Right atrium auricular region (tissue), 2 donors: ENCODE measurements around the gene PHKA2. TPM values are rescaled to one million over a fixed set of nuclear protein-coding genes. Genes with fewer than 3 reads are reported as not detected.

ENCODE experiments used
- DNase-seq: peaks from one replicate; pipeline ENCODE4 v3.0.0-alpha.2; 2019; ENCODE audit warnings: low spot score
- H3K27ac ChIP-seq, 2 donors: fragments of 200-600 bp; sonication (generic); 1 replicate in 1 of 2; 2 replicates in 1 of 2; pipeline ENCODE4 v1.5.1; 2016 to 2019
- H3K27me3 ChIP-seq, 2 donors: fragments of 200-600 bp; sonication (generic); one replicate each; pipeline versions ENCODE4 v1.5.1 to v1.6.0; 2017 to 2019
- H3K36me3 ChIP-seq: fragments of 200-600 bp; sonication (generic); one replicate; pipeline ENCODE4 v1.5.1; 2016
- H3K4me1 ChIP-seq, 2 donors: fragments of 200-600 bp; sonication (generic); one replicate each; pipeline versions ENCODE4 v1.5.1 to v1.6.0; 2017 to 2019
- H3K4me3 ChIP-seq, 2 donors: fragments of 200-600 bp; sonication (generic); 1 replicate in 1 of 2; 2 replicates in 1 of 2; pipeline ENCODE4 v1.5.1; 2017 to 2019; ENCODE audit warnings: mild to moderate bottlenecking in 1 of 2, moderate library complexity in 1 of 2
- H3K9me3 ChIP-seq, 2 donors: fragments of 200-600 bp; sonication (generic); one replicate each; pipeline ENCODE4 v1.5.1; 2019
- total RNA-seq, 2 donors: library from RNA; depleted of rRNA; stranded (reverse); fragments of >200 nt; gene quantifications; one replicate each; pipeline ENCODE4 v1.1.0, GENCODE V29; 2016
- TF ChIP-seq, protein P1 (sequence below), 2 donors: fragments of 200-600 bp; sonication (generic); IDR thresholded peaks; one replicate each; pipeline ENCODE4 v1.5.1; 2019; ENCODE audit warnings: antibody characterized with exemption in 2 of 2

PHKA2 gene
- total RNA-seq, 2 donors from 2014 or later = 13.5 to 28.7 TPM

DNA sequence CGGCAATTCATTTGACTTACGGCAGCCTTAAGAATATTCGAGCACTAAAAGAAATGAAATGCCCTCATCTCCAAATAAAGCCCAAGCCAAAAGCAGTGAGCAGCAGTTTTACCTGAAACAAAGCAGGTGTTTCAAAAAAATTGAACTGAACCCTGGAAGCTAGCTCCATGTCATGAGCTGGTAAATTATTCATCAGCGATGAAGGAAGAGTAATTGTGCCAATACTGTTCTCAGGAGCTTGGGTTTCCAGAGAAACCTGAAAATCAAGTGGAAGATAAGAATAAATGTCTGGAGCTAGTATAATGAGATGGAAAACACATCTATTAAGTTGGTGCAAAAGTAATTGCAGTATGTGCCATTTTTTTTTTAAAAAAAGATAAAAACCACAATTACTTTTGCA is 24.0 kb upstream of the PHKA2 start:
- H3K27me3 ChIP-seq = no peaks in the 10 kb centered on the region
- TF ChIP-seq, protein P1, sequence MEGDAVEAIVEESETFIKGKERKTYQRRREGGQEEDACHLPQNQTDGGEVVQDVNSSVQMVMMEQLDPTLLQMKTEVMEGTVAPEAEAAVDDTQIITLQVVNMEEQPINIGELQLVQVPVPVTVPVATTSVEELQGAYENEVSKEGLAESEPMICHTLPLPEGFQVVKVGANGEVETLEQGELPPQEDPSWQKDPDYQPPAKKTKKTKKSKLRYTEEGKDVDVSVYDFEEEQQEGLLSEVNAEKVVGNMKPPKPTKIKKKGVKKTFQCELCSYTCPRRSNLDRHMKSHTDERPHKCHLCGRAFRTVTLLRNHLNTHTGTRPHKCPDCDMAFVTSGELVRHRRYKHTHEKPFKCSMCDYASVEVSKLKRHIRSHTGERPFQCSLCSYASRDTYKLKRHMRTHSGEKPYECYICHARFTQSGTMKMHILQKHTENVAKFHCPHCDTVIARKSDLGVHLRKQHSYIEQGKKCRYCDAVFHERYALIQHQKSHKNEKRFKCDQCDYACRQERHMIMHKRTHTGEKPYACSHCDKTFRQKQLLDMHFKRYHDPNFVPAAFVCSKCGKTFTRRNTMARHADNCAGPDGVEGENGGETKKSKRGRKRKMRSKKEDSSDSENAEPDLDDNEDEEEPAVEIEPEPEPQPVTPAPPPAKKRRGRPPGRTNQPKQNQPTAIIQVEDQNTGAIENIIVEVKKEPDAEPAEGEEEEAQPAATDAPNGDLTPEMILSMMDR (IDR thresholded peaks at IDR 0.05) = no peak
- no peaks in the 10 kb centered on the region for H3K4me1 ChIP-seq
- no peak for DNase-seq
- no peak overlapping the region for H3K27ac ChIP-seq
- no peaks in the 10 kb centered on the region for H3K36me3 ChIP-seq
- no peak overlapping the region for H3K4me3 ChIP-seq
- no peaks in the 10 kb centered on the region for H3K9me3 ChIP-seq

DNA sequence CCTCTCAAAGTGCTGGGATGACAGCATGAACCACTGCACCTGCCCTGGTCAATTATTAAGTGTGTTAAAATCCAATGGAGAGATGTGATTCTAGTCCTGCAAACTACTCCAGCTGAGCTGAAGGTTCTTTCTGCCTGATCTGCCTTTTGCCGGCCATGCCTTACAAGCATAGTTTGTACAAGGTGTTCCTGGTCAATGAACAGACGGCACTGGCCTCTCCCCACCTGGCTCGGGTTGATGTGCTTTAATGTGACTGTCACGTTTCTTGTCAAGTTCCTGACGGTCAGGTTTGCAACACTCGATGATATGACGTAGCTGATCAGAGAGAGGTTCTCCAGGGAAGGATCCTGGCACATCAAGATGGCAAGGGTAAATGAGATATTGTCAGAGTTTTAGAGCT is 23.1 kb upstream of the PHKA2 start:
- no peak overlapping the region for H3K27ac ChIP-seq
- H3K27me3 ChIP-seq = no peaks in the 10 kb centered on the region
- no peaks in the 10 kb centered on the region for H3K36me3 ChIP-seq
- DNase-seq = no peak
- H3K4me1 ChIP-seq = no peaks in the 10 kb centered on the region
- H3K4me3 ChIP-seq = no peak overlapping the region
- TF ChIP-seq, protein P1 (IDR thresholded peaks at IDR 0.05) = no peak
- H3K9me3 ChIP-seq = no peaks in the 10 kb centered on the region

DNA sequence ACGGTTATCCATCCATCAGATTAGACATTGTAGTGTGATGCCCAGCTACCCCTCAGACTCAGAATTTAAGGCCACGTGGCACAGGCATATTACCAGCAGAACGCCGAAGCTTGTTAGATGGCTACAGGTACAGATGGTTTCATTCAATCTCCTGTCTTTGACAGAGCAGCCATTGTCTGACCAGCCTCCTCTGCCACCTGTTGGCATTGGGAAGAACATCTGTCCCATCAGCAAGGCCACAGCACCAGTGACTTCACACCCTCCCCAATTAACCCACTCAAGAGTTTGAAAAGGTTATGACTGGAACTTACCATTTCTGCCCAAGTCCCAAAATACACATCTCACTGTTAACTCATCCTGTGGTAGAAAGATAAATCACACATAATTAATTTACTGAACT is 22.0 kb upstream of the PHKA2 start:
- Histone ChIP-seq H3K4me1 (no peaks in the 10 kb centered on the region), H3K9me3 (no peaks in the 10 kb centered on the region), H3K27ac (no peak overlapping the region), H3K4me3 (no peak overlapping the region), H3K36me3 (no peaks in the 10 kb centered on the region), H3K27me3 (no peaks in the 10 kb centered on the region)
- no peak for DNase-seq
- TF ChIP-seq, protein P1 (IDR thresholded peaks at IDR 0.05) = no peak

DNA sequence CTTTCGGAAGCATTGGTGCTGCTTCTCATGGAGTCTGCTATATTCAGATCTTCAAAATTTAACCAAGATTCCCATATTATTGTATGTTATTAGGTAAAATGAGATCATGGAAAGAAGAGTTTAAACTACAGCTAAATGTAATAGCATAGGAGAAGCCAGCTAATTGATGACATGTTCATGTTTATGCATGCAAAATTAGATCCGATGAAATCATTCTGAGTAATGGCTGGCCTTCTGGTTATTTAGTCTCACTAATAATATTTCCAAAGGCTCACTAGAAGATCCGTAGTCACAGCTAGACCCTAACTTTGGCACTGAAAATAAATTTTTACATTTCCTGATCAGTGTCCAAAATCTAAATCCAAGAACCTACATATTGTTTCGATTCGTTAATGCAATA is 19.8 kb upstream of the PHKA2 start:
- Histone ChIP-seq H3K9me3 (no peaks in the 10 kb centered on the region), H3K27ac (no peak overlapping the region), H3K4me3 (no peak overlapping the region), H3K27me3 (no peaks in the 10 kb centered on the region), H3K4me1 (no peaks in the 10 kb centered on the region), H3K36me3 (no peaks in the 10 kb centered on the region)
- TF ChIP-seq, protein P1 (IDR thresholded peaks at IDR 0.05) = no peak
- no peak for DNase-seq

DNA sequence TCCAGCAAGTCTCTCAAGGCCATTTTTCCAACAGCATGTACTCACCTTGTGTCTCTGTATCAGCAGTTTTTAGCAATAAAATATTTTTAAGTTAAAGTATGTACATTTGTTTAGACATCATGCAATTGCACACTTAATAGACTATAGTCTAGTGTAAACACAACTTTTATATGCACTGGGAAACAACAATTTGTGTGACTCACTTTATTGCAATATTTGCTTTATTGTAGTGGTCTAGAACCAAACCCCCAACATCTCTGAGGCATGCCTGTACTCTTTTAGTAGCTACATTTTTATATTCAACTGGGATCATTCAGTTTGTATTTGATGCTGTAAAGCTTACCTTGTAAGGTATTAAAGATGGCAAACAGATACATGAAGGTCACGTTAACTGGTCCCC is 14.7 kb upstream of the PHKA2 start:
- H3K27ac ChIP-seq = no peak overlapping the region
- no peaks in the 10 kb centered on the region for H3K4me1 ChIP-seq
- no peak overlapping the region for H3K4me3 ChIP-seq
- no peaks in the 10 kb centered on the region for H3K9me3 ChIP-seq
- no peak for DNase-seq
- H3K27me3 ChIP-seq = no peaks in the 10 kb centered on the region
- H3K36me3 ChIP-seq = no peaks in the 10 kb centered on the region
- TF ChIP-seq, protein P1 (IDR thresholded peaks at IDR 0.05) = no peak

DNA sequence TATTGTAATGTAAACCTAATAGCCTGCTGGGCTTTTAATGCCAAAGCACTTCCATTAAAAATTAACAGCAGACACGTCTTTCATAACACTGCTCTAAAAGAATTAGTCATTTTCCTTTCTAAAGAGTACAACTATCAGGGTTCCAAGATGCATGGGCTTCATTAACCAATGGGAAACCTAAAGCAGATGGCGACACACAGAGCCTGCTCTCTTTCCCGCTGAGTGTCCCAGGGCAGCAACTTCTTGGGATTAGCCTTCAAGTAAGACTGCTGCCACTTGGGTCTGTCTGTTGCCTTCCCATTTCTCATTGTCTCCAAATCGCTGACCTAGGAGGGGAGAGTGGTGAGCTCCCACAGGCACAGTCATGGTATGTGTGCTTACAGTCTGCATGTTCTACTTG is 14.0 kb upstream of the PHKA2 start:
- Histone ChIP-seq H3K27me3 (no peaks in the 10 kb centered on the region), H3K36me3 (no peaks in the 10 kb centered on the region), H3K4me1 (no peaks in the 10 kb centered on the region), H3K4me3 (no peak overlapping the region), H3K9me3 (no peaks in the 10 kb centered on the region), H3K27ac (no peak overlapping the region)
- DNase-seq = no peak
- TF ChIP-seq, protein P1 (IDR thresholded peaks at IDR 0.05) = no peak
